SH-SY5Y (cell line): ENCODE measurements around the gene CNGA3.

Experiments
- GATA2 ChIP-seq: IDR thresholded peaks from 2 replicates; pipeline ENCODE4 v1.6.1; 2011; ENCODE audit warnings: mild to moderate bottlenecking, low read depth, low read length
- GATA3 ChIP-seq: IDR thresholded peaks from 2 replicates; pipeline ENCODE4 v1.6.1; 2011; ENCODE audit warnings: low read depth, mild to moderate bottlenecking, low read length, moderate library complexity

DNA sequence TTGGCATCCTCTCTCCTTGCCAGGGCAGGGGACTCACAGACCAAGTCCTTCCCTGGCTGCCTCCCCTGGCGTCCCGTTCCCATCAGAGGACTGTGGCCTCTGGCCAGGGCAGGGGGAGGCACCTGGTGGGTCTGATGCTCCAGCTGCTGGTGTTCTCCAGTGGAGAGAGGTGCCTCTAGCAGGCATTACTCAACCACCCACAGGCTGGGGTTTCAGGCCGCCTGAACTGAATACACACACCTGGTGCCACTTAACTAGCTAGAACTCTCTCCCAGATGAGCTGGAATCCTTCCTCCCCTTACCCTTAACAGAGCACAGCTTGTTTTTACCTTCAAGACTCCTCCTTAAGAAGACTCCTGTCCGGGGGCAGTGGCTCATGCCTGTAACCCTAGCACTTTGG lies 37.7 kb upstream of the CNGA3 start:
- TF ChIP-seq GATA3 (no peak), GATA2 (no peak)
